ENCODE results near the gene GJA8.
"Not testable (repeated sequence)": the region's sequence is repeated elsewhere in the genome, so short reads cannot be mapped to it uniquely, and the experiment has no call there.

GJA8 gene

GRCh38 chr1:147928236-147929132 is 25.9 kb downstream of the GJA8 start, which contains the start of gene GPR89B:
GPR89B (plus strand) TSS chr1:147928420; CDS start chr1:147928537, 117 bp downstream.
- DNase-seq: peak; percentile 92

GRCh38 chr1:147931137-147931536 is 28.5 kb downstream of the GJA8 start:
- DNase-seq: not testable (repeated sequence)

GRCh38 chr1:147935296-147935695 is 32.7 kb downstream of the GJA8 start:
- not testable (repeated sequence) for DNase-seq

GRCh38 chr1:147940456-147940855 is 37.9 kb downstream of the GJA8 start:
- DNase-seq: not testable (repeated sequence)

GRCh38 chr1:147942563-147942962 is 40.0 kb downstream of the GJA8 start:
- DNase-seq: not testable (repeated sequence)

GRCh38 chr1:147949517-147949916 is 46.9 kb downstream of the GJA8 start:
- not testable (repeated sequence) for DNase-seq

All from NCI-H146 (cell line).